Measurements from ENCODE around the gene BSN.

GRCh38 chr3:49629866-49630265, 75.6 kb downstream of the BSN start:
- TF ChIP-seq CTCF (IDR thresholded peaks at IDR 0.05; ENCODE audit: low read depth, low read length) (no peak), POLR2A (IDR thresholded peaks at IDR 0.05; ENCODE audit: extremely low read depth, insufficient read length) (no peak), MYC (IDR thresholded peaks at IDR 0.05; ENCODE audit: low read depth, low read length) (no peak), MAX (IDR thresholded peaks at IDR 0.05; ENCODE audit: low read depth, low read length) (no peak)

Data from NB4 (cell line).